IMR-90 (cell line): ENCODE results near the gene MAT2A. TPM values are rescaled to one million over a fixed set of nuclear protein-coding genes. Genes with fewer than 3 reads are reported as not detected.

Experiments used
- ATAC-seq: fragments of 200-7000 bp; cut with Tn5 transposase; 2 replicates; pipeline ENCODE4 v1.9.1; 2020; ENCODE audit warnings: low read depth, mild to moderate bottlenecking, moderate library complexity
- BruUV-seq: library from RNA; stranded (reverse); fragments of 400-500 nt; replicated peaks from 2 replicates; lab custom pipeline; 2021; lab: Mats Ljungman, UMichigan
- CTCF ChIA-PET: fragments of 300-600 bp; formaldehyde crosslinking; extraction: SDS; loops from one replicate; lab custom pipeline; 2021; ENCODE audit warnings: antibody characterized with exemption; lab: Yijun Ruan, JAX
- POLR2A ChIA-PET: fragments of 300-600 bp; sonication (Branson Sonifier 250); formaldehyde crosslinking; loops from one replicate; lab custom pipeline; 2022; ENCODE audit warnings: antibody characterized with exemption; ENCODE audit not compliant: unreplicated experiment; lab: Charles Lee
- DNase-seq: peaks from one replicate; pipeline ENCODE4 v3.0.0; 2013
- H2AFZ ChIP-seq: replicated peaks from 2 replicates; pipeline ENCODE3; 2013; ENCODE audit warnings: low read length, mild to moderate bottlenecking; ENCODE audit not compliant: poor library complexity
- H2AK5ac ChIP-seq: 2 replicates; pipeline ENCODE4 v1.6.1; 2013; ENCODE audit warnings: low read depth, low read length, inconsistent platforms
- H2AK9ac ChIP-seq: replicated peaks from 2 replicates; pipeline ENCODE3; 2013; ENCODE audit warnings: mild to moderate bottlenecking, low read depth, low read length, moderate library complexity; ENCODE audit not compliant: poor library complexity
- H2BK120ac ChIP-seq: 2 replicates; pipeline ENCODE4 v1.6.1; 2013; ENCODE audit warnings: low read depth, low read length, inconsistent platforms
- H2BK15ac ChIP-seq: 3 replicates; pipeline ENCODE4 v1.6.1; 2013; ENCODE audit warnings: low read depth, low read length, inconsistent platforms
- H2BK20ac ChIP-seq: 2 replicates; pipeline ENCODE4 v1.6.1; 2013; ENCODE audit warnings: low read depth, mild to moderate bottlenecking, inconsistent platforms, low read length, moderate library complexity
- H2BK5ac ChIP-seq: 2 replicates; pipeline ENCODE4 v1.6.1; 2013; ENCODE audit warnings: mild to moderate bottlenecking, low read depth, low read length, inconsistent platforms; ENCODE audit not compliant: poor library complexity, severe bottlenecking
- H3K14ac ChIP-seq: replicated peaks from 2 replicates; pipeline ENCODE4 v1.6.1; 2013; ENCODE audit warnings: low read depth, low read length, inconsistent platforms
- H3K18ac ChIP-seq: 2 replicates; pipeline ENCODE4 v1.6.1; 2013; ENCODE audit warnings: low read depth, low read length, control low read depth
- H3K23ac ChIP-seq: 2 replicates; pipeline ENCODE4 v1.6.1; 2013; ENCODE audit warnings: low read depth, low read length, inconsistent platforms
- H3K27ac ChIP-seq: 2 replicates; pipeline ENCODE4 v1.5.1; 2013; ENCODE audit warnings: mild to moderate bottlenecking, control low read depth, low read length; ENCODE audit not compliant: insufficient read depth
- H3K27me3 ChIP-seq: 2 replicates; pipeline ENCODE4 v1.6.1; 2013; ENCODE audit warnings: low read length; ENCODE audit not compliant: control insufficient read depth, insufficient read depth
- H3K36me3 ChIP-seq: 2 replicates; pipeline ENCODE4 v1.6.1; 2013; ENCODE audit warnings: low read length, mixed read lengths; ENCODE audit not compliant: control insufficient read depth, insufficient read depth
- H3K4ac ChIP-seq: 2 replicates; pipeline ENCODE4 v1.6.1; 2013; ENCODE audit warnings: low read depth, low read length, inconsistent platforms
- H3K4me1 ChIP-seq: 2 replicates; pipeline ENCODE4 v1.6.1; 2013; ENCODE audit warnings: low read length, mixed read lengths; ENCODE audit not compliant: control insufficient read depth, insufficient read depth
- H3K4me2 ChIP-seq: 2 replicates; pipeline ENCODE4 v1.6.1; 2013; ENCODE audit warnings: low read depth, mild to moderate bottlenecking, control low read depth, low read length, moderate library complexity
- H3K4me3 ChIP-seq: 2 replicates; pipeline ENCODE4 v1.5.1; 2013; ENCODE audit warnings: low read depth, mild to moderate bottlenecking, control low read depth, low read length, moderate library complexity; ENCODE audit not compliant: insufficient read depth
- H3K56ac ChIP-seq: 2 replicates; pipeline ENCODE4 v1.6.1; 2013; ENCODE audit warnings: low read length, inconsistent platforms; ENCODE audit not compliant: insufficient read depth; ENCODE audit errors: extremely low read depth
- H3K79me1 ChIP-seq, 2 experiments: 2 replicates each; pipeline ENCODE4 v1.6.1; 2013; ENCODE audit warnings: low read length in 2 of 2, inconsistent platforms in 1 of 2, low read depth in 1 of 2
- H3K9ac ChIP-seq: 2 replicates; pipeline ENCODE4 v1.6.1; 2013; ENCODE audit warnings: low read depth, low read length, control low read depth
- H3K9me1 ChIP-seq: 2 replicates; pipeline ENCODE4 v1.6.1; 2013; ENCODE audit warnings: low read length, inconsistent platforms; ENCODE audit not compliant: insufficient read depth
- H3K9me3 ChIP-seq: 2 replicates; pipeline ENCODE4 v1.6.1; 2013; ENCODE audit warnings: low read length; ENCODE audit not compliant: control insufficient read depth, insufficient read depth
- H4K20me1 ChIP-seq: 2 replicates; pipeline ENCODE4 v1.6.1; 2013; ENCODE audit warnings: low read length, inconsistent platforms; ENCODE audit not compliant: insufficient read depth
- H4K5ac ChIP-seq: 2 replicates; pipeline ENCODE4 v1.6.1; 2013; ENCODE audit warnings: mild to moderate bottlenecking, low read depth, low read length, control low read depth
- H4K8ac ChIP-seq, 2 experiments: 2 replicates each; pipeline ENCODE4 v1.6.1; 2013; ENCODE audit warnings: low read depth in 2 of 2, low read length in 2 of 2, control low read depth in 1 of 2, inconsistent platforms in 1 of 2
- H4K91ac ChIP-seq: 2 replicates; pipeline ENCODE4 v1.6.1; 2013; ENCODE audit warnings: low read depth, low read length, inconsistent platforms; ENCODE audit not compliant: insufficient read depth
- BHLHE40 ChIP-seq: fragments of 150-350 bp; IDR thresholded peaks from 2 replicates; pipeline ENCODE4 v1.6.1; 2016; ENCODE audit warnings: mild to moderate bottlenecking, low read depth, low read length
- CHD1 ChIP-seq: IDR thresholded peaks from 2 replicates; pipeline ENCODE4 v1.6.1; 2012; ENCODE audit warnings: low read depth, low read length, improper control_type of control experiment
- CTCF ChIP-seq: conservative IDR thresholded peaks from 2 replicates; pipeline ENCODE4 v1.5.1; 2012; ENCODE audit warnings: mild to moderate bottlenecking, low read depth, low read length, improper control_type of control experiment
- ELK1 ChIP-seq: fragments of 150-350 bp; IDR thresholded peaks from 2 replicates; pipeline ENCODE4 v1.6.1; 2016; ENCODE audit warnings: low read depth, mild to moderate bottlenecking, low read length, moderate library complexity, borderline replicate concordance
- MAFK ChIP-seq: IDR thresholded peaks from 2 replicates; pipeline ENCODE4 v1.6.1; 2012; ENCODE audit warnings: low read depth, low read length, improper control_type of control experiment
- MAZ ChIP-seq: IDR thresholded peaks from 2 replicates; pipeline ENCODE4 v1.6.1; 2012; ENCODE audit warnings: low read depth, mild to moderate bottlenecking, low read length, improper control_type of control experiment, moderate library complexity, borderline replicate concordance
- MXI1 ChIP-seq: IDR thresholded peaks from 2 replicates; pipeline ENCODE4 v1.6.1; 2012; ENCODE audit warnings: low read depth, mild to moderate bottlenecking, low read length, moderate library complexity, borderline replicate concordance
- NFE2L2 ChIP-seq: fragments of 150-350 bp; IDR thresholded peaks from 2 replicates; pipeline ENCODE4 v1.6.1; 2016; ENCODE audit warnings: low read depth, mild to moderate bottlenecking, low read length
- POLR2A ChIP-seq: IDR thresholded peaks from 2 replicates; pipeline ENCODE4 v1.6.1; 2012; ENCODE audit warnings: mild to moderate bottlenecking, low read depth, low read length
- RFX5 ChIP-seq: IDR thresholded peaks from 2 replicates; pipeline ENCODE4 v1.8.0; 2012; ENCODE audit warnings: low read depth, mild to moderate bottlenecking, low read length, moderate library complexity
- SMC3 ChIP-seq: fragments of 150-350 bp; IDR thresholded peaks from 2 replicates; pipeline ENCODE4 v1.6.1; 2016; ENCODE audit warnings: low read depth, mild to moderate bottlenecking, antibody characterized with exemption, low read length, moderate library complexity
- USF2 ChIP-seq: fragments of 150-350 bp; IDR thresholded peaks from 2 replicates; pipeline ENCODE4 v1.6.1; 2017; ENCODE audit warnings: mild to moderate bottlenecking, antibody characterized with exemption, low read length, low read depth
- WGBS, 2 experiments: methylation state at CpG; one replicate each; pipeline versions ENCODE4 v1.1.5 to v1.1.7; 2013; ENCODE audit warnings: missing lambda C conversion rate in 2 of 2; ENCODE audit not compliant: insufficient read length in 1 of 2; ENCODE audit errors: extremely low coverage in 2 of 2; 5-methylcytosine and 5-hydroxymethylcytosine counted together
- dilution Hi-C: fragments of 300-500 bp; cut with HindIII; formaldehyde crosslinking; loops from one replicate; pipeline ENCODE4 v1.14.3; 2018; ENCODE audit warnings: low sequenced_read_pairs; ENCODE audit not compliant: unreplicated experiment
- in situ Hi-C: fragments of 300-500 bp; cut with MboI; formaldehyde crosslinking; loops from 3 replicates; pipeline ENCODE4 v1.14.3; 2019; ENCODE audit warnings: low sequenced_read_pairs, inconsistent platforms, mixed read lengths
- intact Hi-C: fragments of 100-400 bp; cut with micrococcal nuclease; formaldehyde crosslinking; loops from 2 replicates; pipeline ENCODE4 v1.10.0; 2022
- polyA plus RNA-seq, 3 experiments: library from polyadenylated mRNA; depleted of rRNA; stranded (reverse); fragments of >200 nt; gene quantifications; 2 replicates each; pipeline ENCODE4 v1.2.3, GENCODE V29; 2012; ENCODE audit warnings: low replicate concordance in 1 of 3
- total RNA-seq: library from RNA; depleted of rRNA; stranded (reverse); fragments of >200 nt; gene quantifications from 2 replicates; pipeline ENCODE4 v1.2.3, GENCODE V29; 2012

The MAT2A gene
- total and polyA plus RNA-seq, 2 of the 4 experiments (the other 2 are of a cell fraction): 94.1 to 223 TPM

GRCh38 chr2:85531589-85531988 lies 7.4 kb upstream of the MAT2A start:
- in situ Hi-C loops: no loop called here
- no peak for ATAC-seq

More at GRCh38 chr2:85531589-85531988, 7.4 kb upstream of the MAT2A start:
- Histone ChIP-seq H2BK20ac (no peak overlapping the region), H3K27me3 (no peaks in the 10 kb centered on the region; the same call in 1 of the 2 replicates), H2BK15ac (no peak overlapping the region), H3K36me3 (no peaks in the 10 kb centered on the region), H3K14ac (no peak overlapping the region), H3K4me3 (no peak overlapping the region), H3K23ac (no peak overlapping the region), H2BK5ac (no peak overlapping the region), H3K4me1 (no peaks in the 10 kb centered on the region; the same call in 1 of the 2 replicates), H3K9ac (no peak overlapping the region), H3K9me1 (no peaks in the 10 kb centered on the region; the same call in 1 of the 2 replicates), H3K4me2 (no peak overlapping the region), H4K5ac (no peak overlapping the region), H3K79me1 (peaks cover 0 to 3% of the 10 kb centered on the region in 2 experiments; a peak in 1 of 4 replicates), H4K8ac (no peak overlapping the region), H3K9me3 (no peaks in the 10 kb centered on the region), H3K27ac (no peak overlapping the region), H2AFZ (no peak overlapping the region), H2BK120ac (no peak overlapping the region), H4K91ac (no peak overlapping the region), H4K20me1 (no peaks in the 10 kb centered on the region), H2AK5ac (no peak overlapping the region), H3K4ac (no peak overlapping the region), H3K18ac (no peak overlapping the region), H2AK9ac (no peak overlapping the region), H3K56ac (no peak overlapping the region)
- dilution Hi-C loops: no loop called here
- intact Hi-C loops: loop anchor here (10.0 kb wide), 1 partner anchor 467 kb away; no protein-coding TSS in a partner anchor
- WGBS, 2 experiments: no CpG with 5 or more reads among the region's 2 CpGs
- POLR2A ChIA-PET: no interaction called here
- CTCF ChIA-PET: no interaction called here
- TF ChIP-seq CHD1: no peak
- no peak for TF ChIP-seq MAZ
- no peak for TF ChIP-seq RFX5
- no peak for TF ChIP-seq ELK1
- TF ChIP-seq SMC3: no peak
- TF ChIP-seq MAFK: no peak
- TF ChIP-seq POLR2A: no peak
- TF ChIP-seq MXI1: no peak
- no peak for TF ChIP-seq CTCF
- no peak for TF ChIP-seq BHLHE40
- TF ChIP-seq USF2: no peak
- TF ChIP-seq NFE2L2: no peak
- BruUV-seq: no TSS peak
- no peak for DNase-seq
